Lower leg skin (tissue), 4 donors: Measurements from ENCODE around the gene NTRK3. TPM values are rescaled to one million over a fixed set of nuclear protein-coding genes. Genes with fewer than 3 reads are reported as not detected.

Experiments used
- DNase-seq, 2 donors: peaks; one replicate each; pipeline ENCODE4 v3.0.0-alpha.2; 2019; ENCODE audit warnings: low spot score in 2 of 2
- H3K4me3 ChIP-seq: fragments of 200-600 bp; sonication (generic); 2 replicates; pipeline ENCODE4 v1.5.1; 2017; ENCODE audit warnings: mild to moderate bottlenecking, low read depth; ENCODE audit not compliant: poor library complexity, severe bottlenecking
- CTCF ChIP-seq, 3 donors: fragments of 450-650 bp; IDR thresholded peaks; one replicate each; pipeline ENCODE4 v1.5.1; 2016; ENCODE audit warnings: antibody characterized with exemption in 3 of 3, mild to moderate bottlenecking in 3 of 3, moderate library complexity in 2 of 3
- POLR2A ChIP-seq, 2 donors: fragments of 450-650 bp; IDR thresholded peaks; one replicate each; pipeline ENCODE4 v1.6.1; 2016 to 2017; ENCODE audit warnings: antibody characterized with exemption in 2 of 2, mild to moderate bottlenecking in 1 of 2, moderate library complexity in 1 of 2
- WGBS, 2 donors: methylation state at CpG; one replicate each; pipeline ENCODE4 v1.1.5; 2018; 5-methylcytosine and 5-hydroxymethylcytosine counted together
- intact Hi-C: fragments of 100-400 bp; cut with DNase I; formaldehyde crosslinking; loops from one replicate; pipeline ENCODE4 v1.15.0; 2023; ENCODE audit warnings: low total_unique reads
- total RNA-seq, 4 donors: library from RNA; depleted of rRNA; stranded (reverse); fragments of >200 nt; gene quantifications; one replicate each; pipeline ENCODE4 v1.1.0, GENCODE V29; 2016

Gene NTRK3
- total RNA-seq, 4 donors from 2014 or later, result 0.97 to 5.4 (median 4.4) TPM

- TF ChIP-seq CTCF (IDR thresholded peaks at IDR 0.05) (no peak), POLR2A (IDR thresholded peaks at IDR 0.05) (no peak)
- intact Hi-C loops, result no loop called here
- no peak for DNase-seq
- H3K4me3 ChIP-seq, result no peak overlapping the region
- 44 to 46% methylated on average over 3 of the region's 3 CpGs for WGBS, 2 donors
Measured at GRCh38 chr15:88219623-88220022, 36.9 kb downstream of the NTRK3 start.

GRCh38 chr15:88218557-88219221, 37.9 kb downstream of the NTRK3 start:
- DNase-seq, result no peak
- H3K4me3 ChIP-seq, result no peak overlapping the region
- TF ChIP-seq CTCF (IDR thresholded peaks at IDR 0.05), result no peak
- no peak for TF ChIP-seq POLR2A (IDR thresholded peaks at IDR 0.05)
- intact Hi-C loops, result no loop called here
- WGBS, 2 donors, result 62 to 64% methylated on average over 9 of the region's 9 CpGs

GRCh38 chr15:88215066-88215648, 41.4 kb downstream of the NTRK3 start:
- WGBS, 2 donors, result 77 to 83% methylated on average over 16 of the region's 16 CpGs
- DNase-seq, result no peak
- TF ChIP-seq CTCF (IDR thresholded peaks at IDR 0.05) (no peak), POLR2A (IDR thresholded peaks at IDR 0.05) (no peak)
- intact Hi-C loops, result no loop called here
- no peak overlapping the region for H3K4me3 ChIP-seq

GRCh38 chr15:88209111-88209510, 47.4 kb downstream of the NTRK3 start:
- TF ChIP-seq POLR2A (IDR thresholded peaks at IDR 0.05) (no peak), CTCF (IDR thresholded peaks at IDR 0.05) (no peak)
- WGBS, 2 donors, result 81 to 89% methylated on average over 5 of the region's 5 CpGs
- no peak overlapping the region for H3K4me3 ChIP-seq
- no peak for DNase-seq
- intact Hi-C loops, result no loop called here

- DNase-seq, result no peak
- no peak overlapping the region for H3K4me3 ChIP-seq
- TF ChIP-seq POLR2A (IDR thresholded peaks at IDR 0.05) (no peak), CTCF (IDR thresholded peaks at IDR 0.05) (no peak)
- intact Hi-C loops, result no loop called here
- WGBS, 2 donors, result 57 to 68% methylated on average over 2 of the region's 2 CpGs
Measured at GRCh38 chr15:88208396-88208795, 48.1 kb downstream of the NTRK3 start.
